GM12801 (cell line): ENCODE measurements around the gene GLP1R.

ENCODE experiments used
- CTCF ChIP-seq: IDR thresholded peaks from one replicate; pipeline ENCODE4 v1.5.1; 2011; ENCODE audit warnings: control low read depth; ENCODE audit not compliant: insufficient read length; ENCODE audit errors: extremely low read depth

Gene GLP1R

GRCh38 chr6:39068391-39068790 lies 19.8 kb downstream of the GLP1R start:
- TF ChIP-seq CTCF = no peak

- no peak for TF ChIP-seq CTCF
These were observed 24.2 kb downstream of the GLP1R start for GRCh38 chr6:39072830-39073229.

GRCh38 chr6:39073471-39074355 lies 25.1 kb downstream of the GLP1R start:
- TF ChIP-seq CTCF = no peak

DNA sequence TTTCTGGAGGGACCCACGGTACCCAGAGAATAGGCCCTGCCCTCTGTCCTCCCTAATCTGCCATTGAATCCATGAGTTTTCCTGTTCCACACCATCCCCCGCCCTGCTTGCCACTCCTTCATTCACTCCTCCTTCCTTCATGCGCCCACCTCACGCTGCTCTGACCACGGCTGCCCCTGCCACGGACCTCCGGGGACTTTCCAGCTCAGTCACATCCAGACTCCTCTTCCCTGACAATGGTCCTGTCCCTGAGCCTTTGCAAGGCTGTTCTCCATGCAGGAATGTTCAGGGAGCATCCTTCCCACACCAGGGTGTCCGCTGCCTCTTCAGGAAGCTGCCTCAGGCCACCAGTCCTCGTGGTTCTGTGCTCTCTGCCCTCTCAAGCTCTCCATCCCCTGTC lies 25.9 kb downstream of the GLP1R start:
- no peak for TF ChIP-seq CTCF

DNA sequence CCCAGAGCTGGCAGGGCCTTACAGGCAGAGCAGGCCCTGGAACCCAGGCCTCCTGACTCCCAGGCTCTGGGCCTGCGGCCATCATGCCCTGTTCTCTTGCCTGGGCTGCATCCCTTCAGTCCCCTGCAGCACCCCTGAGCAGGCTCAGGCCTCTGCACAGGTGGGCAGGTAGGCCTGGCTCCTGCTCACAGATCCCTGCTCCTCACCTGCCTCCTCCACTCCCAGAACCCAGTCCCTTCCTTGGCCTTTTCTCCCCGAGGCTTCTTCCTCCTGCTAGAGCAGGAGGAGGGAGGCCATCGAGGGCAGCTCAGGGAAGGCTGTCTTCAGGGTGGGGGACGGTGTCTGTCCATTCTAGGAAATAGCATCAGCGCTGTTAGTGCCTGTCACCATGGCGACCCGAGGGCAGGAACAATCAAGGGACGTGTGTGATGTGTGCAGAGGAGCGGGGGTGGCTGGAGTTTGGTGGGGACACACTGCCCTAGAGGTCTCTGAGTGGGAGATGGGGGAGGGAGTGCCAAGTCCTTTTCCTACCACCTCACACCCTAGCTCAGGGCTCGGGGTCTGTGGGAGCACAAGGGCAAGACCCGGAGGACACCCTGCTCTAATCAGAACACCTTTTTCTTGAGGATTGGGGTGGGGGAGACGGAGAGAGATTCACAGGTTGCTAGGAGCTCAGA lies 26.6 kb downstream of the GLP1R start:
- TF ChIP-seq CTCF = no peak

GRCh38 chr6:39075807-39076622 lies 27.4 kb downstream of the GLP1R start:
- no peak for TF ChIP-seq CTCF
